ENCODE results near the gene KIF3B. TPM values are rescaled to one million over a fixed set of nuclear protein-coding genes. Genes with fewer than 3 reads are reported as not detected.

Gene KIF3B
- total and polyA plus RNA-seq, 2 of the 13 experiments (the other 11 are each of a cell fraction or from before 2014, with no cell fraction given): 23.6 to 28.8 TPM

- TF ChIP-seq, protein P1, sequence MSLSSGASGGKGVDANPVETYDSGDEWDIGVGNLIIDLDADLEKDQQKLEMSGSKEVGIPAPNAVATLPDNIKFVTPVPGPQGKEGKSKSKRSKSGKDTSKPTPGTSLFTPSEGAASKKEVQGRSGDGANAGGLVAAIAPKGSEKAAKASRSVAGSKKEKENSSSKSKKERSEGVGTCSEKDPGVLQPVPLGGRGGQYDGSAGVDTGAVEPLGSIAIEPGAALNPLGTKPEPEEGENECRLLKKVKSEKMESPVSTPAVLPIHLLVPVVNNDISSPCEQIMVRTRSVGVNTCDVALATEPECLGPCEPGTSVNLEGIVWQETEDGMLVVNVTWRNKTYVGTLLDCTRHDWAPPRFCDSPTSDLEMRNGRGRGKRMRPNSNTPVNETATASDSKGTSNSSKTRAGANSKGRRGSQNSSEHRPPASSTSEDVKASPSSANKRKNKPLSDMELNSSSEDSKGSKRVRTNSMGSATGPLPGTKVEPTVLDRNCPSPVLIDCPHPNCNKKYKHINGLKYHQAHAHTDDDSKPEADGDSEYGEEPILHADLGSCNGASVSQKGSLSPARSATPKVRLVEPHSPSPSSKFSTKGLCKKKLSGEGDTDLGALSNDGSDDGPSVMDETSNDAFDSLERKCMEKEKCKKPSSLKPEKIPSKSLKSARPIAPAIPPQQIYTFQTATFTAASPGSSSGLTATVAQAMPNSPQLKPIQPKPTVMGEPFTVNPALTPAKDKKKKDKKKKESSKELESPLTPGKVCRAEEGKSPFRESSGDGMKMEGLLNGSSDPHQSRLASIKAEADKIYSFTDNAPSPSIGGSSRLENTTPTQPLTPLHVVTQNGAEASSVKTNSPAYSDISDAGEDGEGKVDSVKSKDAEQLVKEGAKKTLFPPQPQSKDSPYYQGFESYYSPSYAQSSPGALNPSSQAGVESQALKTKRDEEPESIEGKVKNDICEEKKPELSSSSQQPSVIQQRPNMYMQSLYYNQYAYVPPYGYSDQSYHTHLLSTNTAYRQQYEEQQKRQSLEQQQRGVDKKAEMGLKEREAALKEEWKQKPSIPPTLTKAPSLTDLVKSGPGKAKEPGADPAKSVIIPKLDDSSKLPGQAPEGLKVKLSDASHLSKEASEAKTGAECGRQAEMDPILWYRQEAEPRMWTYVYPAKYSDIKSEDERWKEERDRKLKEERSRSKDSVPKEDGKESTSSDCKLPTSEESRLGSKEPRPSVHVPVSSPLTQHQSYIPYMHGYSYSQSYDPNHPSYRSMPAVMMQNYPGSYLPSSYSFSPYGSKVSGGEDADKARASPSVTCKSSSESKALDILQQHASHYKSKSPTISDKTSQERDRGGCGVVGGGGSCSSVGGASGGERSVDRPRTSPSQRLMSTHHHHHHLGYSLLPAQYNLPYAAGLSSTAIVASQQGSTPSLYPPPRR (CRISPR knock-in tag; IDR thresholded peaks at IDR 0.05; ENCODE audit: borderline replicate concordance): no peak
- TF ChIP-seq E2F1 (CRISPR knock-in tag; IDR thresholded peaks at IDR 0.05) (no peak), STAG1 (CRISPR knock-in tag; IDR thresholded peaks at IDR 0.05) (0 out of 2 replicates have a peak, but pooled peaks have one; percentile 13), RFX5 (IDR thresholded peaks at IDR 0.05; ENCODE audit: low read depth, low read length) (no peak)
Observed at GRCh38 chr20:32312718-32313424, 35.4 kb downstream of the KIF3B start (continued).

GRCh38 chr20:32314768-32315167 is 37.3 kb downstream of the KIF3B start:
- Histone ChIP-seq H3K27ac (ENCODE audit: extremely low read length, insufficient read depth, low read length) (no peak overlapping the region), H2AFZ (ENCODE audit: low read length) (no peak overlapping the region), H3K4me2 (ENCODE audit: low read depth, low read length) (no peak overlapping the region), H3K4me1 (ENCODE audit: insufficient read depth, low read length) (peaks cover 36% of the 10 kb centered on the region), H3K4me3 (replicated peaks in 1 of 3; ENCODE audit: insufficient read depth in 1 of 3, low read depth in 2 of 3, low read length in 3 of 3) (no peak overlapping the region), H3K36me3 (replicated peaks in 1 of 2; ENCODE audit: control insufficient read depth in 1 of 2, insufficient read depth in 2 of 2, low read length in 2 of 2) (peaks cover 15 to 54% of the 10 kb centered on the region in 2 experiments), H3K79me2 (ENCODE audit: insufficient read depth, low read length) (no peaks in the 10 kb centered on the region), H3K9me3 (ENCODE audit: low read length) (no peaks in the 10 kb centered on the region), H4K20me1 (ENCODE audit: insufficient read depth, low read length) (no peaks in the 10 kb centered on the region), H3K9ac (ENCODE audit: insufficient read depth, low read depth, low read length) (no peak overlapping the region), H3K27me3 (ENCODE audit: control insufficient read depth in 1 of 2, insufficient read depth in 2 of 2, low read length in 2 of 2) (no peaks in the 10 kb centered on the region)
- POLR2A ChIA-PET: no interaction called here
- CTCF ChIA-PET (ENCODE audit: low intra/inter-chr PET ratio, low total read pairs): no interaction called here
- in situ Hi-C loops (cut with HindIII; ENCODE audit: extremely low pct_ligation_motif_present, low pct_unique_long_range_greater_than_20kb): no loop called here
- ATAC-seq: no peak
- BruUV-seq (replicated peaks): no TSS peak
- no peak for DNase-seq (ENCODE audit: low spot score)
- FAIRE-seq: no peak
- WGBS (ENCODE audit: low lambda C conversion rate): 94% methylated on average over 1 of the region's 1 CpG
- intact Hi-C loops (cut with micrococcal nuclease; ENCODE audit: unreplicated experiment): no loop called here
- TF ChIP-seq NBN (conservative IDR thresholded peaks at IDR 0.05) (no peak), GMEB2 (CRISPR knock-in tag; IDR thresholded peaks at IDR 0.05; ENCODE audit: low read depth) (no peak), ZNF850 (CRISPR knock-in tag; conservative IDR thresholded peaks at IDR 0.05) (no peak), ZNF30 (CRISPR knock-in tag; IDR thresholded peaks at IDR 0.05) (no peak), TBX3 (IDR thresholded peaks at IDR 0.05; ENCODE audit: borderline replicate concordance) (no peak), ZMYM4 (CRISPR knock-in tag; IDR thresholded peaks at IDR 0.05) (no peak), RAD51 (IDR thresholded peaks at IDR 0.05; ENCODE audit: borderline replicate concordance) (no peak), ATF5 (CRISPR knock-in tag; IDR thresholded peaks at IDR 0.05; ENCODE audit: low read depth) (no peak), POLR2G (IDR thresholded peaks at IDR 0.05; ENCODE audit: low read depth, low read length) (no peak)
- TF ChIP-seq, protein P2, sequence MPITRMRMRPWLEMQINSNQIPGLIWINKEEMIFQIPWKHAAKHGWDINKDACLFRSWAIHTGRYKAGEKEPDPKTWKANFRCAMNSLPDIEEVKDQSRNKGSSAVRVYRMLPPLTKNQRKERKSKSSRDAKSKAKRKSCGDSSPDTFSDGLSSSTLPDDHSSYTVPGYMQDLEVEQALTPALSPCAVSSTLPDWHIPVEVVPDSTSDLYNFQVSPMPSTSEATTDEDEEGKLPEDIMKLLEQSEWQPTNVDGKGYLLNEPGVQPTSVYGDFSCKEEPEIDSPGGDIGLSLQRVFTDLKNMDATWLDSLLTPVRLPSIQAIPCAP (CRISPR knock-in tag; IDR thresholded peaks at IDR 0.05; ENCODE audit: low read depth): no peak
